CD14-positive monocyte (primary cell): ENCODE data around the gene CAMTA1. TPM values are rescaled to one million over a fixed set of nuclear protein-coding genes. Genes with fewer than 3 reads are reported as not detected.

Source experiments
- DNase-seq, 3 donors: peaks; one replicate each; pipeline ENCODE4 v3.0.0-alpha.2; 2011 to 2022
- H2AFZ ChIP-seq: 2 replicates; pipeline ENCODE4 v1.6.0; 2012; ENCODE audit warnings: mild to moderate bottlenecking, low read depth, low read length, inconsistent platforms; ENCODE audit not compliant: insufficient read depth, poor library complexity, severe bottlenecking
- H3K27ac ChIP-seq, 2 donors: 1 replicate in 1 of 2; 2 replicates in 1 of 2; pipeline ENCODE4 v1.5.1; 2012 to 2013; ENCODE audit warnings: low read length in 2 of 2, control low read depth in 1 of 2, inconsistent platforms in 1 of 2, low read depth in 1 of 2, mild to moderate bottlenecking in 1 of 2
- H3K27me3 ChIP-seq, 2 donors: one replicate each; pipeline versions ENCODE4 v1.6.0 to v1.6.1; 2011 to 2013; ENCODE audit warnings: low read length in 2 of 2; ENCODE audit not compliant: control insufficient read depth in 2 of 2, insufficient read depth in 2 of 2
- H3K36me3 ChIP-seq, 2 donors: replicated peaks in 1 of 2; 1 replicate in 1 of 2; 2 replicates in 1 of 2; pipeline versions ENCODE4 v1.5.1 to v1.6.1; 2012 to 2013; ENCODE audit warnings: low read length in 2 of 2, control low read depth in 1 of 2, inconsistent platforms in 1 of 2, mild to moderate bottlenecking in 1 of 2; ENCODE audit not compliant: insufficient read depth in 2 of 2, control insufficient read depth in 1 of 2
- H3K4me1 ChIP-seq, 2 donors: 1 replicate in 1 of 2; 2 replicates in 1 of 2; pipeline versions ENCODE4 v1.5.1 to v1.6.1; 2012 to 2013; ENCODE audit warnings: low read length in 2 of 2, control low read depth in 1 of 2, inconsistent platforms in 1 of 2, mild to moderate bottlenecking in 1 of 2, moderate library complexity in 1 of 2; ENCODE audit not compliant: insufficient read depth in 2 of 2, control insufficient read depth in 1 of 2
- H3K4me2 ChIP-seq: replicated peaks from 2 replicates; pipeline ENCODE3; 2012; ENCODE audit warnings: low read length, moderate library complexity, mild to moderate bottlenecking; ENCODE audit not compliant: poor library complexity, severe bottlenecking; ENCODE audit errors: extremely low read depth
- H3K4me3 ChIP-seq, 3 experiments: fragments of 200-600 bp in 1 of 3; sonication (generic) in 1 of 3; replicated peaks in 1 of 3; 1 replicate in 2 of 3; 2 replicates in 1 of 3; pipeline ENCODE4 v1.5.1; 2011 to 2013; ENCODE audit warnings: low read length in 3 of 3, mild to moderate bottlenecking in 3 of 3, control low read depth in 2 of 3, low read depth in 2 of 3, inconsistent platforms in 1 of 3, moderate library complexity in 1 of 3
- H3K79me2 ChIP-seq: 2 replicates; pipeline ENCODE4 v1.6.0; 2012; ENCODE audit warnings: mild to moderate bottlenecking, control low read depth, inconsistent platforms, low read length, moderate library complexity; ENCODE audit not compliant: insufficient read depth
- H3K9ac ChIP-seq: 2 replicates; pipeline ENCODE4 v1.6.0; 2017; ENCODE audit warnings: low read length, mild to moderate bottlenecking; ENCODE audit not compliant: insufficient read depth, poor library complexity, severe bottlenecking
- H3K9me3 ChIP-seq, 2 donors: replicated peaks in 1 of 2; 1 replicate in 1 of 2; 2 replicates in 1 of 2; pipeline versions ENCODE4 v1.5.1 to v1.6.1; 2012 to 2013; ENCODE audit warnings: low read length in 2 of 2, control low read depth in 1 of 2; ENCODE audit not compliant: control insufficient read depth in 1 of 2, insufficient read depth in 1 of 2
- H4K20me1 ChIP-seq: 2 replicates; pipeline ENCODE4 v1.6.0; 2012; ENCODE audit warnings: mild to moderate bottlenecking, low read length, control low read depth, moderate library complexity; ENCODE audit not compliant: insufficient read depth
- H3K27ac Mint-ChIP-seq, 7 donors: one replicate each; pipeline ENCODE4 v1.8.0; 2020; ENCODE audit warnings: mild to moderate bottlenecking in 7 of 7, mixed read lengths in 7 of 7, moderate library complexity in 6 of 7, inconsistent platforms in 2 of 7
- H3K27me3 Mint-ChIP-seq, 3 donors: one replicate each; pipeline ENCODE4 v1.8.0; 2021 to 2022; ENCODE audit warnings: low read depth in 3 of 3, mild to moderate bottlenecking in 3 of 3, mixed read lengths in 3 of 3, moderate library complexity in 3 of 3, inconsistent platforms in 1 of 3
- H3K36me3 Mint-ChIP-seq, 2 donors: one replicate each; pipeline ENCODE4 v1.8.0; 2020; ENCODE audit warnings: mixed read lengths in 2 of 2, inconsistent platforms in 1 of 2, mild to moderate bottlenecking in 1 of 2
- H3K4me1 Mint-ChIP-seq: one replicate; pipeline ENCODE4 v1.8.0; 2020; ENCODE audit warnings: mild to moderate bottlenecking, mixed read lengths
- H3K4me3 Mint-ChIP-seq, 2 donors: one replicate each; pipeline ENCODE4 v1.8.0; 2020; ENCODE audit warnings: mild to moderate bottlenecking in 2 of 2, mixed read lengths in 2 of 2, moderate library complexity in 1 of 2
- H3K9me3 Mint-ChIP-seq, 7 donors: one replicate each; pipeline ENCODE4 v1.8.0; 2020 to 2022; ENCODE audit warnings: mixed read lengths in 7 of 7, mild to moderate bottlenecking in 6 of 7, moderate library complexity in 6 of 7, inconsistent platforms in 2 of 7
- CTCF ChIP-seq: fragments of 200-600 bp; IDR thresholded peaks from one replicate; pipeline ENCODE4 v1.8.0; 2022; ENCODE audit warnings: antibody characterized with exemption, mild to moderate bottlenecking
- WGBS: methylation state at CpG from one replicate; pipeline ENCODE4 v1.1.5; 2013; ENCODE audit warnings: missing lambda C conversion rate; ENCODE audit not compliant: insufficient coverage; 5-methylcytosine and 5-hydroxymethylcytosine counted together
- intact Hi-C, 2 donors: fragments of 100-400 bp; cut with micrococcal nuclease; formaldehyde crosslinking; loops; one replicate each; pipeline versions ENCODE4 v1.15.0 to v1.15.1; 2023
- polyA plus RNA-seq, 3 donors: library from polyadenylated mRNA; depleted of rRNA in 1 of 3; unstranded in 2 of 3; stranded (reverse) in 1 of 3; fragments of 300-500 nt in 2 of 3; fragments of >200 nt in 1 of 3; fragmentation: Illumina TruSeq in 2 of 3; gene quantifications; 1 replicate in 2 of 3; 2 replicates in 1 of 3; pipeline ENCODE4 v1.2.3, GENCODE V29; 2012 to 2021

CAMTA1 gene
- polyA plus RNA-seq, 3 donors: 52.0 to 89.6 (median 78.3) TPM

- no CpG with 5 or more reads among the region's 2 CpGs for WGBS
- H3K9me3 Mint-ChIP-seq: peaks cover 0 to 3% (median 0%) of the 10 kb centered on the region in 7 donors
- Histone ChIP-seq H3K36me3 (peaks cover 14 to 26% of the 10 kb centered on the region in 2 donors), H3K9me3 (no peaks in the 10 kb centered on the region), H3K4me3 (no peak overlapping the region), H3K27ac (no peak overlapping the region), H3K9ac (no peak overlapping the region), H3K4me1 (peaks cover 7 to 10% of the 10 kb centered on the region in 2 donors), H3K79me2 (peaks cover 86% of the 10 kb centered on the region), H3K4me2 (no peak overlapping the region), H3K27me3 (no peaks in the 10 kb centered on the region), H2AFZ (no peak overlapping the region), H4K20me1 (peaks cover 68% of the 10 kb centered on the region)
- intact Hi-C loops: loop anchor here (10.0 kb wide), 3 partner anchors 89 to 279 kb away; no protein-coding TSS in a partner anchor
- TF ChIP-seq CTCF: no peak
- no peak for DNase-seq
- peaks cover 29 to 42% of the 10 kb centered on the region in 2 donors for H3K36me3 Mint-ChIP-seq
- H3K4me3 Mint-ChIP-seq: no peak overlapping the region
- H3K27ac Mint-ChIP-seq: peak overlapping the region in 1 of 7 donors; percentile 63
- peaks cover 10% of the 10 kb centered on the region for H3K4me1 Mint-ChIP-seq
- no peaks in the 10 kb centered on the region for H3K27me3 Mint-ChIP-seq
These were observed 10.4 kb downstream of the CAMTA1 start for GRCh38 chr1:6795661-6796060.

- Histone ChIP-seq H2AFZ (no peak overlapping the region), H3K36me3 (peaks cover 14 to 26% of the 10 kb centered on the region in 2 donors), H3K9me3 (no peaks in the 10 kb centered on the region), H3K79me2 (peaks cover 85% of the 10 kb centered on the region), H3K4me1 (peaks cover 11 to 14% of the 10 kb centered on the region in 2 donors), H4K20me1 (peaks cover 67% of the 10 kb centered on the region), H3K27me3 (no peaks in the 10 kb centered on the region), H3K27ac (no peak overlapping the region), H3K9ac (no peak overlapping the region), H3K4me2 (no peak overlapping the region), H3K4me3 (no peak overlapping the region)
- Mint-ChIP-seq H3K27ac (no peak overlapping the region), H3K4me1 (peaks cover 14% of the 10 kb centered on the region), H3K4me3 (no peak overlapping the region), H3K36me3 (peaks cover 26 to 39% of the 10 kb centered on the region in 2 donors), H3K27me3 (no peaks in the 10 kb centered on the region), H3K9me3 (peaks cover 0 to 3% (median 0%) of the 10 kb centered on the region in 7 donors)
- DNase-seq: no peak
- intact Hi-C loops: loop anchor here (10.0 kb wide), 3 partner anchors 89 to 279 kb away; no protein-coding TSS in a partner anchor
- no peak for TF ChIP-seq CTCF
- 95% methylated on average over 6 of the region's 9 CpGs for WGBS
These were observed 10.8 kb downstream of the CAMTA1 start for GRCh38 chr1:6796095-6796494.
